GM12864 (cell line): ENCODE measurements around the gene ANP32E.
"Not testable (repeated sequence)": the region's sequence is repeated elsewhere in the genome, so short reads cannot be mapped to it uniquely, and the experiment has no call there.

Experiments used
- DNase-seq: peaks from one replicate; pipeline ENCODE4 v3.0.0-alpha.2; 2011; ENCODE audit warnings: low read depth
- H3K4me3 ChIP-seq: 2 replicates; pipeline ENCODE4 v1.5.1; 2011; ENCODE audit warnings: mild to moderate bottlenecking, low read depth, low read length, control low read depth
- CTCF ChIP-seq: IDR thresholded peaks from 2 replicates; pipeline ENCODE4 v1.5.1; 2011; ENCODE audit warnings: low read depth, mild to moderate bottlenecking, moderate library complexity, low read length, control low read depth, inconsistent platforms; ENCODE audit errors: missing control alignments

ANP32E gene

GRCh38 chr1:150236614-150237100 is 745 bp upstream of the ANP32E start:
- TF ChIP-seq CTCF: no peak
- H3K4me3 ChIP-seq: peak overlapping the region; percentile 96
- DNase-seq: no peak

- peak overlapping the region; percentile 96 for H3K4me3 ChIP-seq
- DNase-seq: no peak
- no peak for TF ChIP-seq CTCF
Measured at GRCh38 chr1:150235294-150235851, 539 bp downstream of the ANP32E start.

- H3K4me3 ChIP-seq: peak overlapping the region; percentile 96
- peak; percentile 80 for DNase-seq
- TF ChIP-seq CTCF: no peak
Measured at GRCh38 chr1:150234566-150235293, 1.2 kb downstream of the ANP32E start.

- DNase-seq: no peak
- peak overlapping the region; percentile 96 for H3K4me3 ChIP-seq
- no peak for TF ChIP-seq CTCF
Measured at GRCh38 chr1:150234309-150234565, 1.7 kb downstream of the ANP32E start.

- no peak for DNase-seq
Measured at GRCh38 chr1:150233359-150234308, 2.3 kb downstream of the ANP32E start.

GRCh38 chr1:150232921-150233320 is 3.0 kb downstream of the ANP32E start:
- DNase-seq: not testable (repeated sequence)
- peak overlapping the region; percentile 96 for H3K4me3 ChIP-seq

More at GRCh38 chr1:150233359-150234308, 2.3 kb downstream of the ANP32E start:
- peak overlapping the region; percentile 96 for H3K4me3 ChIP-seq
- no peak for TF ChIP-seq CTCF

- DNase-seq, H3K4me3 ChIP-seq: not testable (repeated sequence)
Measured at GRCh38 chr1:150228246-150228645, 7.7 kb downstream of the ANP32E start.
